GM19193 (cell line): ENCODE results near the gene SLC26A11.

ENCODE experiments used
- POLR2A ChIP-seq: IDR thresholded peaks from 4 replicates; pipeline ENCODE4 v1.6.1; 2011; ENCODE audit not compliant: insufficient read depth, insufficient read length; ENCODE audit errors: extremely low read depth

SLC26A11 gene

DNA sequence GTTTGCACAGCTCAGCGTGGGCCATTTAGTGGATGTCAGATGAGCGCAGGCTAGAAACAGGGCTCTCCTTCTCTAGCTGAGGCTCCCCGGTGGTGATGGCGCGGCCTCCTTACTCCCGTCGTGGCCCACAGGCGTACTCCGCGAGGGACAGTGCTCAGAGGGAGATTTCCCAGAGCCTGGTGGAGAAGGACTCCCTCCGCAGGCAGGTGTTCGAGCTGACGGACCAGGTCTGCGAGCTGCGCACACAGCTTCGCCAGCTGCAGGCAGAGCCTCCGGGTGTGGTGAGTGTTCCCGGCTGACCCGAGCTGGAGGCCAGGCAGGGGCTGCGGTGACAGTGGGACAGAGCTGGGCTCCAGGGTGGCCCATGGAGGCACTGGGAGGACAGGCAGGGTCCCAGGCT is 29.0 kb upstream of the SLC26A11 start:
- TF ChIP-seq POLR2A = no peak

DNA sequence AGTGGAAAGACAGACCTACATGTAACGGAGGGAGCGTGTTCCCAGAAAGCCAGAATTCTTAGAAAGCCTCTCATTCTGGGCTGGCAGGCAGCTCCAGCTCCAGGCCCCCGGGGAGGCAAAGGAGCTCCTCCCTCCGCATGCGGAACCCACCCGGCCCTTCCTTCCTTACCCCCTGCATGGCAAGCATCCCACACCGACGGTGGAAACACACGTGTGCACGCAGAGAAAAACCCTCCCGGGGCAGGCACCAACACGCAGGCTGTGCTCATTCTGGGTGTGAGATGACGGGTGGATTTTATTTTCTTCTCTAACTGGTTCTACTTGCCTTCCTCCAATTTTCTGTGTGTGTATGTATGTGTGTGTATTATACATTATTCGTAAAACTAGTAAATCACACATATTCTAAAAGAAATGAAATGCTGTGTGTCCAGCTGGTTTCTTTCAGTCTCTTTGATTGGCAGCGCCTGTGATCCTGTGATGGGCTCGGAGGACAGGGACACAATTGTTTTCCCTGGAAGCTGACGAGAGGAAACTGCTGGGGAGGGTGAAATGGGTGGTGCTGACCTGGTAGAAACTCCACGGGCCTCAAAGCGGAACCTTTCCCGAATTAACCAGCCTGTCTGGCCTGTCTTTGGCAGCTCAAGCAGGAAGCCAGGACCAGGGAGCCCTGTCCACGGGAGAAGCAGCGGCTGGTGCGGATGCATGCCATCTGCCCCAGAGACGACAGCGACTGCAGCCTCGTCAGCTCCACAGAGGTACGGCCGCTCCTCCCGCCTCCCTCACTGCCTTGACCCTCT is 28.2 kb upstream of the SLC26A11 start:
- no peak for TF ChIP-seq POLR2A

DNA sequence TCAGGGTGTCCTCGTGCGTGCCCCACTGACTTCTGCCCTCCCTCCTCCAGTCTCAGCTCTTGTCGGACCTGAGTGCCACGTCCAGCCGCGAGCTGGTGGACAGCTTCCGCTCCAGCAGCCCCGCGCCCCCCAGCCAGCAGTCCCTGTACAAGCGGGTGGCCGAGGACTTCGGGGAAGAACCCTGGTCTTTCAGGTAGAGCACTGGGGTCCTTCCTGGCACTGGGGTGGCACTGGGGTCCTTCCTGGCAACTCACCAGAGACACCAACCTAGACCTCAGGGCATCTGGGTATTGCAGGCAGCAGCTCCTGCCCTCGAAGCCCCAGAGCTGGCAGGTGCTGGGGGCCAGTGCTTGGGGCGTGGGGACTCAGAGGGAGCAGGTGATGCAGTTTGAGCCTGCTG is 25.1 kb upstream of the SLC26A11 start:
- TF ChIP-seq POLR2A = no peak

- no peak for TF ChIP-seq POLR2A
These were observed 24.3 kb upstream of the SLC26A11 start for GRCh38 chr17:80195671-80196529.

DNA sequence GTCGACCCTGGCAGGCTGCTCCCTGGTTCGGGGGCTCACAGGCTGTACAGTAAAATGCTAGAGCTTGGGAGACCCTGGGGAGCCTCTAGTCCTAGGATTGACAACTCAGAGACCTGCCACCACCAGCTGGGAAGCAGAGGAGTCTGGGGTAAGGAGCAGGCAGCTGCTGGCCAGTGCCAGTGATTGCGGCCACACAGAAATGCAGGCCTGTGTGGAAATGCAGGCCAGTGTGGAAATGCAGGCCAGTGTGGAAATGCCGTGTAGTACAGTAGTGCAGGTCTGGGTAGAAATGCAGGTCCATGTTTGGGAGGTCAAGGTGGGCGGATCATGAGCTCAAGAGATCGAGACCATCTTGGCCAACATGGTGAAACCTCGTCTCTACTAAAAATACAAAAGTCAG is 23.6 kb upstream of the SLC26A11 start:
- no peak for TF ChIP-seq POLR2A

DNA sequence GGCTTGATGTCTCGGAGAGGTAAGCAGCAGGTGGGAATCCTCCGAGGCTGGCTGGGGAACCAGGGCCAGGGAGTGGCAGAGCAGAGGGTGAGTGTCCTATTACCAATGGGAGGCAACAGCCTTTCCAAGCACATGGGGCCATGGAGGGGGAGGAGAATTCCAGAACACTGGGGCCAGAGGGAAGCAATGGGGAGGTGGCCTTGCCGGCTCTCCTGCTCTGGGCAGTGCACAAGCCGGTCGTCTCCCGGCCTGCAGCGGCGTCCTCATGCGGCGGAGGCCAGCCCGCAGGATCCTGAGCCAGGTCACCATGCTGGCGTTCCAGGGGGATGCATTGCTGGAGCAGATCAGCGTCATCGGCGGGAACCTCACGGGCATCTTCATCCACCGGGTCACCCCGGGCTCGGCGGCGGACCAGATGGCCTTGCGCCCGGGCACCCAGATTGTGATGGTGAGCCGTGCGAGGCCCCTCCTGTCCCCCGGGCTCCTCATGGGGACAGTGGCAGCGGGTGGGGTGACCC is 22.0 kb upstream of the SLC26A11 start:
- TF ChIP-seq POLR2A = no peak

GRCh38 chr17:80201446-80201845 is 18.8 kb upstream of the SLC26A11 start:
- TF ChIP-seq POLR2A = no peak

GRCh38 chr17:80202197-80202596 is 18.0 kb upstream of the SLC26A11 start:
- no peak for TF ChIP-seq POLR2A

DNA sequence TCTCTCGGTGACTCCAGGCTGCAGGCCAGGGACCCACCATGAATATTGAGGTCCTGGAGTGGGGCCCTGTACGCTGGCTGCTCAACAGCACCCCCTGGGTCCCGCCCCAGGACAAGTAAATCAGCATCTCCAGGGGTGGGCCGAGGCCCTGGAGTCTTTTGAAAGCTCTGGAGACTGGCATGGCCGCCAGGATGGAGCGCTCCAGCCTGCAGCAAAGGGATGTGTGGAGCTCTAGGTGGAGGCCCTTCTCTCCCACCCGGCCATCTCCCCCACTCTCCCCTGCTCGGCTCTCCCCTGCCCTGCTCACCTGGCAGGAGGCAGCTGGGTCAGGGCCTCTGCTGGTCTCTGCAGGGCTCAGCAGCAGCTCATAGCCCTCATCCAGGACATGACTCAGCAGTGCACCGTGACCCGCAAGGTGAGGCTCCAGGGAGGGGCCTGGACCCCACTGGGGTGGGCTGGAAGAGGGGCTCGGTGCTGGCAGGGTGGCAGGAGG is 16.7 kb upstream of the SLC26A11 start:
- no peak for TF ChIP-seq POLR2A

DNA sequence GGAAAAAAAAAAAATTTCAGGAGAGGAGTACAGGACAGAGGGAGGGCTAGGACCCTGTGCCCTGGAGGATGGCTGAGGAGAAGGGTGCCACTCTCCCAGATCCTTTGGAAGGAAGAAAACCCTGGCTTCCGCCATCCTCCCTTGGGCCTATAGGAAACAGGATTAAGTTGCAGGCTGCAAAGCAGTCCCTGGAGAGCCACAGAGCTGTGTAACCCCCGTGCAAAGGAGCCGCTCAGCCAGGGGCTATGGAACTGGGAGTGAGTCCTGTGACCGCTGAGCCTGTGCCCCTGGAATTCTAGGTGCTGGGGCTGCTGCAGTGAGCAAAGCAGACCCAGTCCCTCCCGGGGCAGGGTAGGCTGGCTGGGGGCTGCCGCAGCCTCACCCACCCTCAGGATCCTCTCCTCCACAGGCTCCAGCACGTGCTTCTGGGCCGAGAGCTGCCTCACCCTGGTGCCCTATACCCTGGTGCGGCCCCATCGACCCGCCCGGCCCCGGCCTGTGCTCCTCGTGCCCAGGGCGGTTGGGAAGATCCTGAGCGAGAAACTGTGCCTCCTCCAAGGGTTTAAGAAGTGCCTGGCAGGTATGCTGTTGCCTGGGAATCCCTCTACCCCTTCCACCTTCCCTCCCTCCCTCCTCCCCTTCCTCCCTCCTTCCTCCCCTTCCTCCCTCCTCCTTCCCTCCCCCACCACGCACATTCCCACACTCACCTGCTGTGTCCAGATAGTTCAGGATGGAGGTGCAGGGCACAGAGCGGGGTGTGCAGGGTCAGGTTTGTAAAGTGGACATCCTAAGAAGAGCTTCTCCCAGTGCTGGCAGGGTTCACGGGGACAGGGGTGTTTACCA is 15.4 kb upstream of the SLC26A11 start:
- TF ChIP-seq POLR2A = no peak

- no peak for TF ChIP-seq POLR2A
These were observed 14.4 kb upstream of the SLC26A11 start for GRCh38 chr17:80205811-80206210.

DNA sequence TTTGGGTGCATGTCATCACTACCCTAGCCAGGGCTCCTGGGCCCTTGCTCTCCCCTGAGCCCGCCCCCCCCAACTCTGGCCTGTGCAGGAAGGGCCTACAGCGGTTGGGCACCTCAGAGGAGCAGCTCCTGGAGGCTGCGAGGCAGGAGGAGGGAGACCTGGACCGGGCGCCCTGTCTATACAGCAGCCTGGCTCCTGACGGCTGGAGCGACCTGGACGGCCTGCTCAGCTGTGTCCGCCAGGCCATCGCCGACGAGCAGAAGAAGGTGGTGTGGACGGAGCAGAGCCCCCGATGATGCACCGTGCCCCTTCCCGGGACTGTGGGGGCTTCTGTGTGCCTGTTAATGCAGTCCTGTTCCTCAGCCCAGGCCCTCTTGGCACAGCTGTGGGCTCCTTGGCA is 12.2 kb upstream of the SLC26A11 start:
- TF ChIP-seq POLR2A = no peak

- TF ChIP-seq POLR2A = no peak
These were observed 10.5 kb upstream of the SLC26A11 start for GRCh38 chr17:80209765-80210164.

GRCh38 chr17:80210348-80211108 is 9.7 kb upstream of the SLC26A11 start:
- no peak for TF ChIP-seq POLR2A
